Astrocyte (in vitro differentiated cells and primary cell): ENCODE measurements around the gene FTO. TPM values are rescaled to one million over a fixed set of nuclear protein-coding genes. Genes with fewer than 3 reads are reported as not detected.
A peak's percentile ranks its signal among the peaks of the same experiment; 100 is the strongest.

ENCODE experiments used
- DNase-seq: peaks from one replicate; pipeline ENCODE4 v3.0.0-alpha.2; 2010; ENCODE audit warnings: low read depth
- FAIRE-seq: peaks from 2 replicates; lab custom pipeline; 2011; peaks lifted over from hg19 to GRCh38; lab: Jason Lieb, UNC
- H2AFZ ChIP-seq: 2 replicates; pipeline ENCODE4 v1.6.0; 2012; ENCODE audit warnings: low read depth, low read length, inconsistent platforms
- H3K27ac ChIP-seq: 2 replicates; pipeline ENCODE4 v1.5.1; 2011; ENCODE audit warnings: low read depth, low read length, inconsistent platforms
- H3K27me3 ChIP-seq: 2 replicates; pipeline ENCODE4 v1.6.0; 2011; ENCODE audit warnings: low read length, inconsistent platforms; ENCODE audit not compliant: insufficient read depth
- H3K36me3 ChIP-seq: 2 replicates; pipeline ENCODE4 v1.5.1; 2011; ENCODE audit warnings: low read length, inconsistent platforms; ENCODE audit not compliant: insufficient read depth
- H3K4me1 ChIP-seq: 2 replicates; pipeline ENCODE4 v1.5.1; 2011; ENCODE audit warnings: low read length, inconsistent platforms; ENCODE audit not compliant: insufficient read depth
- H3K4me2 ChIP-seq: 2 replicates; pipeline ENCODE4 v1.6.0; 2012; ENCODE audit warnings: low read length, inconsistent platforms
- H3K4me3 ChIP-seq: 2 replicates; pipeline ENCODE4 v1.5.1; 2011; ENCODE audit warnings: low read depth, mild to moderate bottlenecking, low read length, inconsistent platforms; ENCODE audit not compliant: insufficient read depth
- H3K79me2 ChIP-seq: 2 replicates; pipeline ENCODE4 v1.6.0; 2012; ENCODE audit warnings: mild to moderate bottlenecking, low read length, inconsistent platforms; ENCODE audit not compliant: insufficient read depth
- H3K9ac ChIP-seq: 2 replicates; pipeline ENCODE4 v1.6.0; 2012; ENCODE audit warnings: mild to moderate bottlenecking, low read length, inconsistent platforms
- H3K9me3 ChIP-seq: 2 replicates; pipeline ENCODE4 v1.5.1; 2012; ENCODE audit warnings: low read depth, mild to moderate bottlenecking, low read length, inconsistent platforms; ENCODE audit not compliant: insufficient read depth
- H4K20me1 ChIP-seq: 2 replicates; pipeline ENCODE4 v1.6.0; 2012; ENCODE audit warnings: low read length, inconsistent platforms; ENCODE audit not compliant: insufficient read depth
- H3K27ac Mint-ChIP-seq: one replicate; pipeline ENCODE4 v1.8.0; 2021; ENCODE audit warnings: mild to moderate bottlenecking, mixed read lengths; ENCODE audit not compliant: unreplicated experiment
- H3K27me3 Mint-ChIP-seq: one replicate; pipeline ENCODE4 v1.8.0; 2021; ENCODE audit warnings: low read depth, mixed read lengths; ENCODE audit not compliant: unreplicated experiment
- H3K36me3 Mint-ChIP-seq: one replicate; pipeline ENCODE4 v1.8.0; 2021; ENCODE audit warnings: low read depth, mixed read lengths; ENCODE audit not compliant: unreplicated experiment
- H3K4me1 Mint-ChIP-seq: one replicate; pipeline ENCODE4 v1.8.0; 2021; ENCODE audit warnings: low read depth, mixed read lengths; ENCODE audit not compliant: unreplicated experiment
- H3K4me3 Mint-ChIP-seq: one replicate; pipeline ENCODE4 v1.8.0; 2021; ENCODE audit warnings: mild to moderate bottlenecking, moderate library complexity, mixed read lengths; ENCODE audit not compliant: unreplicated experiment
- H3K9me3 Mint-ChIP-seq: one replicate; pipeline ENCODE4 v1.8.0; 2021; ENCODE audit warnings: mild to moderate bottlenecking, mixed read lengths; ENCODE audit not compliant: unreplicated experiment
- CTCF ChIP-seq: IDR thresholded peaks from 2 replicates; pipeline ENCODE4 v1.5.1; 2011; ENCODE audit warnings: low read depth, mild to moderate bottlenecking, inconsistent platforms, low read length, moderate library complexity; ENCODE audit not compliant: insufficient read depth
- EZH2 ChIP-seq: IDR thresholded peaks from 2 replicates; pipeline ENCODE4 v1.6.1; 2012; ENCODE audit warnings: mild to moderate bottlenecking, low read length, inconsistent platforms; ENCODE audit not compliant: insufficient read depth
- total RNA-seq: library from RNA; stranded (reverse); gene quantifications from 2 replicates; pipeline ENCODE4 v1.2.1, GENCODE V29; 2021

The FTO gene
- total RNA-seq, 1 donor from 2014 or later = 73.1 TPM

GRCh38 chr16:53784291-53784690 lies 80.3 kb downstream of the FTO start:
- Histone ChIP-seq H3K36me3 (no peaks in the 10 kb centered on the region), H3K4me1 (peaks cover 25% of the 10 kb centered on the region), H3K4me2 (peak overlapping the region; percentile 36), H3K9me3 (no peaks in the 10 kb centered on the region), H2AFZ (no peak overlapping the region), H3K27me3 (no peaks in the 10 kb centered on the region), H3K4me3 (no peak overlapping the region), H3K79me2 (peaks cover 62% of the 10 kb centered on the region), H4K20me1 (peaks cover 16% of the 10 kb centered on the region), H3K27ac (no peak overlapping the region), H3K9ac (no peak overlapping the region)
- H3K27me3 Mint-ChIP-seq = no peaks in the 10 kb centered on the region
- DNase-seq (peak; percentile 67), FAIRE-seq (no peak)
- H3K4me3 Mint-ChIP-seq = no peak overlapping the region
- peaks cover 54% of the 10 kb centered on the region for H3K4me1 Mint-ChIP-seq
- peaks cover under 1% of the 10 kb centered on the region for H3K36me3 Mint-ChIP-seq
- peaks cover 2% of the 10 kb centered on the region for H3K9me3 Mint-ChIP-seq
- H3K27ac Mint-ChIP-seq = peak overlapping the region; percentile 38
- no peak for TF ChIP-seq EZH2
- no peak for TF ChIP-seq CTCF

- Histone ChIP-seq H3K4me2 (no peak overlapping the region), H3K4me3 (no peak overlapping the region), H3K79me2 (peaks cover 55% of the 10 kb centered on the region), H2AFZ (no peak overlapping the region), H3K9me3 (no peaks in the 10 kb centered on the region), H3K36me3 (no peaks in the 10 kb centered on the region), H3K4me1 (peaks cover 28% of the 10 kb centered on the region), H4K20me1 (peaks cover 16% of the 10 kb centered on the region), H3K27ac (no peak overlapping the region), H3K9ac (no peak overlapping the region), H3K27me3 (no peaks in the 10 kb centered on the region)
- no peaks in the 10 kb centered on the region for H3K27me3 Mint-ChIP-seq
- H3K27ac Mint-ChIP-seq = no peak overlapping the region
- no peaks in the 10 kb centered on the region for H3K36me3 Mint-ChIP-seq
- FAIRE-seq = no peak
- H3K9me3 Mint-ChIP-seq = peaks cover 2% of the 10 kb centered on the region
- TF ChIP-seq EZH2 (no peak), CTCF (no peak)
- DNase-seq = no peak
- no peak overlapping the region for H3K4me3 Mint-ChIP-seq
- peaks cover 52% of the 10 kb centered on the region for H3K4me1 Mint-ChIP-seq
These were observed 81.1 kb downstream of the FTO start for GRCh38 chr16:53785044-53785443.

- Histone ChIP-seq H3K4me3 (no peak overlapping the region), H2AFZ (no peak overlapping the region), H3K4me2 (no peak overlapping the region), H4K20me1 (peaks cover 13% of the 10 kb centered on the region), H3K36me3 (no peaks in the 10 kb centered on the region), H3K9ac (no peak overlapping the region), H3K79me2 (peaks cover 48% of the 10 kb centered on the region), H3K27me3 (no peaks in the 10 kb centered on the region), H3K4me1 (peaks cover 28% of the 10 kb centered on the region), H3K27ac (no peak overlapping the region), H3K9me3 (no peaks in the 10 kb centered on the region)
- no peaks in the 10 kb centered on the region for H3K27me3 Mint-ChIP-seq
- H3K4me1 Mint-ChIP-seq = peaks cover 54% of the 10 kb centered on the region
- H3K4me3 Mint-ChIP-seq = no peak overlapping the region
- FAIRE-seq = no peak
- H3K9me3 Mint-ChIP-seq = peaks cover 2% of the 10 kb centered on the region
- no peak overlapping the region for H3K27ac Mint-ChIP-seq
- no peaks in the 10 kb centered on the region for H3K36me3 Mint-ChIP-seq
- DNase-seq = no peak
- TF ChIP-seq EZH2 = no peak
- TF ChIP-seq CTCF = no peak
These were observed 82.0 kb downstream of the FTO start for GRCh38 chr16:53785916-53786315.
